KMS-11 (cell line): Measurements from ENCODE around the gene GLCCI1.

ENCODE experiments used
- H2AFZ ChIP-seq: fragments of 200-600 bp; sonication (generic); 2 replicates; pipeline ENCODE4 v1.6.1; 2016; ENCODE audit warnings: antibody characterized with exemption, mixed run types, low read depth
- H3K27ac ChIP-seq: fragments of 200-600 bp; sonication (generic); 2 replicates; pipeline ENCODE4 v1.6.1; 2016; ENCODE audit warnings: mild to moderate bottlenecking, mixed run types
- H3K27me3 ChIP-seq: fragments of 200-600 bp; sonication (generic); 2 replicates; pipeline ENCODE4 v1.6.1; 2017; ENCODE audit warnings: mild to moderate bottlenecking, low read depth, mixed run types, moderate library complexity; ENCODE audit not compliant: insufficient read depth
- H3K36me3 ChIP-seq: fragments of 200-600 bp; sonication (generic); 2 replicates; pipeline ENCODE4 v1.6.1; 2017; ENCODE audit warnings: mild to moderate bottlenecking, mixed run types; ENCODE audit not compliant: insufficient read depth
- H3K4me1 ChIP-seq: fragments of 200-600 bp; sonication (generic); 2 replicates; pipeline ENCODE4 v1.6.1; 2016; ENCODE audit warnings: mild to moderate bottlenecking, low read depth, mixed run types; ENCODE audit not compliant: poor library complexity, severe bottlenecking
- H3K4me2 ChIP-seq: fragments of 200-600 bp; sonication (generic); 2 replicates; pipeline ENCODE4 v1.7.0; 2016; ENCODE audit warnings: mild to moderate bottlenecking, mixed run types
- H3K4me3 ChIP-seq: fragments of 200-600 bp; sonication (generic); IDR thresholded peaks from 2 replicates; pipeline ENCODE4 v1.6.1; 2017; ENCODE audit warnings: low read depth, low read length, mixed read lengths; ENCODE audit not compliant: insufficient read depth
- H3K79me2 ChIP-seq: fragments of 200-600 bp; sonication (generic); 2 replicates; pipeline ENCODE4 v1.6.1; 2016; ENCODE audit warnings: low read depth, mixed run types; ENCODE audit not compliant: insufficient read depth
- H3K9ac ChIP-seq: fragments of 200-600 bp; sonication (generic); 2 replicates; pipeline ENCODE4 v1.6.1; 2016; ENCODE audit warnings: mild to moderate bottlenecking, mixed run types
- H4K20me1 ChIP-seq: fragments of 200-600 bp; sonication (generic); 2 replicates; pipeline ENCODE4 v1.6.1; 2016; ENCODE audit warnings: mild to moderate bottlenecking, mixed run types; ENCODE audit not compliant: insufficient read depth
- TF ChIP-seq, protein P1 (sequence below): fragments of 200-600 bp; sonication (generic); conservative IDR thresholded peaks from 2 replicates; pipeline ENCODE4 v1.6.1; 2017; ENCODE audit warnings: low read depth, mild to moderate bottlenecking, antibody characterized with exemption, low read length, moderate library complexity, mixed read lengths

GLCCI1 gene

DNA sequence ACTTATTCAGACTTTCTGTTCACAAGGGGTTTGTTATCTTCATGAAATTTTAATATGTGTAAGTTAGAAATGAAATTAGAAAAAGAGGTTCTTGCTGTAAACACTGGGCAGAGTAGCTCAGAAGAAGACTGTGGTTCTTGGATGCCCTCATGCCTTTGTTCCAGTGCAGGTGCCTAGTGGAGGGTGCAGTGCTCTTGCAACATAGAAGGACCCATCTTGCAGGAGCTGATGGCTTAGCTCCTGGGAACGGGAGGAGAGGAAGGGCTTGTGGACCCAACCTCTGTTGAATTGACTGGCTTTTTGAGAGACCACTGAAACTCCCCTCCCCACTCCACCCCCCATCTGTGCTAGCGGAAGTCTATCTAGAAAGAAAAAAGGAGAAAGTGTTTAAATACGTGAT lies 116.8 kb downstream of the GLCCI1 start:
- no peaks in the 10 kb centered on the region for H3K27me3 ChIP-seq
- H2AFZ ChIP-seq: no peak overlapping the region
- no peaks in the 10 kb centered on the region for H3K36me3 ChIP-seq
- no peak overlapping the region for H3K4me2 ChIP-seq
- H3K4me3 ChIP-seq: no peak overlapping the region
- no peak overlapping the region for H3K27ac ChIP-seq
- no peaks in the 10 kb centered on the region for H4K20me1 ChIP-seq
- no peak overlapping the region for H3K9ac ChIP-seq
- H3K4me1 ChIP-seq: no peaks in the 10 kb centered on the region
- no peaks in the 10 kb centered on the region for H3K79me2 ChIP-seq
- TF ChIP-seq, protein P1, sequence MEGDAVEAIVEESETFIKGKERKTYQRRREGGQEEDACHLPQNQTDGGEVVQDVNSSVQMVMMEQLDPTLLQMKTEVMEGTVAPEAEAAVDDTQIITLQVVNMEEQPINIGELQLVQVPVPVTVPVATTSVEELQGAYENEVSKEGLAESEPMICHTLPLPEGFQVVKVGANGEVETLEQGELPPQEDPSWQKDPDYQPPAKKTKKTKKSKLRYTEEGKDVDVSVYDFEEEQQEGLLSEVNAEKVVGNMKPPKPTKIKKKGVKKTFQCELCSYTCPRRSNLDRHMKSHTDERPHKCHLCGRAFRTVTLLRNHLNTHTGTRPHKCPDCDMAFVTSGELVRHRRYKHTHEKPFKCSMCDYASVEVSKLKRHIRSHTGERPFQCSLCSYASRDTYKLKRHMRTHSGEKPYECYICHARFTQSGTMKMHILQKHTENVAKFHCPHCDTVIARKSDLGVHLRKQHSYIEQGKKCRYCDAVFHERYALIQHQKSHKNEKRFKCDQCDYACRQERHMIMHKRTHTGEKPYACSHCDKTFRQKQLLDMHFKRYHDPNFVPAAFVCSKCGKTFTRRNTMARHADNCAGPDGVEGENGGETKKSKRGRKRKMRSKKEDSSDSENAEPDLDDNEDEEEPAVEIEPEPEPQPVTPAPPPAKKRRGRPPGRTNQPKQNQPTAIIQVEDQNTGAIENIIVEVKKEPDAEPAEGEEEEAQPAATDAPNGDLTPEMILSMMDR: no peak

DNA sequence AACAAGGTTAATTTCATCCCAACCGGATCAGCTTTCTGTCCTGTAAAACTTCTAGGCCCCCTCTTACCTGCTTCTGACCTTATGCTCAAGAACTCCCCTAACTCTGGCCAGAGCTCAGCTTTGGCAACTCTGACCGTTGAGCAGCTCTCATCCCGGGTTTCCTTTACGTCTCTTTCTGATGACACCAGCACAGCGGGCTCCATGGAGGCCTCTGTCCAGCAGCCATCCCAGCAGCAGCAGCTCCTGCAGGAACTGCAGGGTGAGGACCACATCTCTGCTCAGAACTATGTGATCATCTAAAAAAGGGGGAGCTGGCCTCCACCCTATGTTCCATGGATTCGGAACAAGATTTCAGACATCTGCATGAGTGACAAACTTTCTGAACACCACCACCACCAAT lies 117.6 kb downstream of the GLCCI1 start:
- TF ChIP-seq, protein P1: no peak
- Histone ChIP-seq H3K9ac (no peak overlapping the region), H3K4me3 (no peak overlapping the region), H4K20me1 (no peaks in the 10 kb centered on the region), H3K4me1 (no peaks in the 10 kb centered on the region), H3K27ac (no peak overlapping the region), H2AFZ (no peak overlapping the region), H3K4me2 (no peak overlapping the region), H3K36me3 (no peaks in the 10 kb centered on the region), H3K27me3 (no peaks in the 10 kb centered on the region), H3K79me2 (no peaks in the 10 kb centered on the region)

DNA sequence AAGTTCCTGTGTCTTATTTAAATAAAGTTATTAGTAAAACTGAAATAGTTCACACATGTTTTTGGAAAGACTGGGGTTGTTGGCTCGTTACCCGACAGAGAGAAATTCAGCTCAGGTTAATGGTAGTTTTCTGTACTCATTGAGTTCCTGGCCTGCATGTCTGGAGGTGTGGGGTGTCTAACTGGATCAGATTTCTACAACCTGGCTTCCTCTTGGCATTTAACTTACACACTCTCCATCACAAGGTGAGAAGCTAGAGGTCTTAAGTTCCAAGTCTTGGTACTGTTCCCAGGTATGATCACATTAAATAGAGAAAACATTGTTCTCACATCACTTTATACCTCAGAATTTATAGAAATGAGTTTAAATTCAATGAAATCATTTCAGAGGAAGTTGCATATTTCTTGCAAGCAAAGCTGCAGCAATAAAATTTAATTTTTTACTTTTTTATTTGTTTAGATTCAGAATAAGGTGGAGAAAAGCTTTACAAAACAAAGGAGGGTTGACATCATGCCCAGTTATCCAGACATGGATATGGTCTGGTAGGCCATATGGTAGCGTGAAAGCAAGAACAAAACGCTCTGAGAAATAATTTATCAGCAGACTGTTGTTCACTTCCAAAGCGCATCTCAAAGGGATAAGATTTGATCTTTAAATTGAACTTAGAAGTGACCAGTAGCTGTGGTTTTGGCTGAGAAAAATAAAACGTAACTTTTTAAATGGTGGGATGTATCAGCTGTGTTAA lies 120.6 kb downstream of the GLCCI1 start:
- H3K9ac ChIP-seq: no peak overlapping the region
- no peak overlapping the region for H3K4me2 ChIP-seq
- H2AFZ ChIP-seq: no peak overlapping the region
- no peaks in the 10 kb centered on the region for H3K79me2 ChIP-seq
- no peaks in the 10 kb centered on the region for H3K27me3 ChIP-seq
- H3K4me1 ChIP-seq: no peaks in the 10 kb centered on the region
- H3K36me3 ChIP-seq: no peaks in the 10 kb centered on the region
- H4K20me1 ChIP-seq: no peaks in the 10 kb centered on the region
- H3K27ac ChIP-seq: no peak overlapping the region
- H3K4me3 ChIP-seq: no peak overlapping the region
- TF ChIP-seq, protein P1: no peak

DNA sequence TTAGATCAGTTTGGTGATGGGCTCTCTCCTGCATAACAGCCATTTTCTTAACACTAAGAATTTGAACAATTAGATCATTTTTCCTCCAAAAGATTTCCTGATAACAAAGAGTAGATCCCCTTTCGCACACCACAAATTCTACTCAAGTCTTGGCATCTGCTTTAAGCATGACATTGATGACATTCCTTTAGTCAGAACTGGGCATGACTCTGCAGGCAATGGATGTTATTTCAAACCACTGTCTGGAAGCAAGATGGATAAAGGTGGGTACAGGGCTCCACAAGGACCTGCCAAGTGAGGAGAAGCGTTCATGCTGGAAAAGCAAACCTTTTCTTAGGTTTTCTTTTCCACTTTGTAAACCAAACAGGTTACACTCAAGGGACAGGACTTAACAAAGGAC lies 123.5 kb downstream of the GLCCI1 start:
- no peak overlapping the region for H3K4me2 ChIP-seq
- H3K4me1 ChIP-seq: no peaks in the 10 kb centered on the region
- H4K20me1 ChIP-seq: no peaks in the 10 kb centered on the region
- TF ChIP-seq, protein P1: no peak
- no peak overlapping the region for H3K4me3 ChIP-seq
- H3K27ac ChIP-seq: no peak overlapping the region
- no peak overlapping the region for H3K9ac ChIP-seq
- H2AFZ ChIP-seq: no peak overlapping the region
- no peaks in the 10 kb centered on the region; the same call in 1 of the 2 replicates for H3K36me3 ChIP-seq
- no peaks in the 10 kb centered on the region for H3K79me2 ChIP-seq
- no peaks in the 10 kb centered on the region for H3K27me3 ChIP-seq
